ENCODE results near the gene ATF7.

Gene ATF7

GRCh38 chr12:53530920-53531319 is 95.3 kb downstream of the ATF7 start:
- TF ChIP-seq CTCF (IDR thresholded peaks at IDR 0.05; ENCODE audit: low read depth, low read length): no peak
- no peak overlapping the region for H3K4me3 ChIP-seq (replicated peaks in 1 of 2; ENCODE audit: low read depth in 2 of 2, low read length in 2 of 2)
- DNase-seq (ENCODE audit: low read depth in 2 of 2): peak in 1 of 2 donors; percentile 61

- DNase-seq (ENCODE audit: low read depth in 2 of 2): no peak
- TF ChIP-seq CTCF (IDR thresholded peaks at IDR 0.05; ENCODE audit: low read depth, low read length): no peak
Measured at GRCh38 chr12:53530061-53530460, 96.1 kb downstream of the ATF7 start.

GRCh38 chr12:53524476-53524875 is 101.7 kb downstream of the ATF7 start:
- no peak for TF ChIP-seq CTCF (IDR thresholded peaks at IDR 0.05; ENCODE audit: low read depth, low read length)
- no peak overlapping the region for H3K4me3 ChIP-seq (replicated peaks in 1 of 2; ENCODE audit: low read depth in 2 of 2, low read length in 2 of 2)
- no peak for DNase-seq (ENCODE audit: low read depth in 2 of 2)

More at GRCh38 chr12:53530061-53530460, 96.1 kb downstream of the ATF7 start:
- no peak overlapping the region for H3K4me3 ChIP-seq (replicated peaks in 1 of 2; ENCODE audit: low read depth in 2 of 2, low read length in 2 of 2)

GRCh38 chr12:53523131-53523530 is 103.1 kb downstream of the ATF7 start:
- no peak overlapping the region for H3K4me3 ChIP-seq (replicated peaks in 1 of 2; ENCODE audit: low read depth in 2 of 2, low read length in 2 of 2)
- TF ChIP-seq CTCF (IDR thresholded peaks at IDR 0.05; ENCODE audit: low read depth, low read length): no peak
- no peak for DNase-seq (ENCODE audit: low read depth in 2 of 2)

GRCh38 chr12:53518381-53518780 is 107.8 kb downstream of the ATF7 start:
- DNase-seq (ENCODE audit: low read depth in 2 of 2): peak; percentile 21 to 30
- no peak for TF ChIP-seq CTCF (IDR thresholded peaks at IDR 0.05; ENCODE audit: low read depth, low read length)
- H3K4me3 ChIP-seq (replicated peaks in 1 of 2; ENCODE audit: low read depth in 2 of 2, low read length in 2 of 2): no peak overlapping the region

- no peak for TF ChIP-seq CTCF (IDR thresholded peaks at IDR 0.05; ENCODE audit: low read depth, low read length)
- no peak overlapping the region for H3K4me3 ChIP-seq (replicated peaks in 1 of 2; ENCODE audit: low read depth in 2 of 2, low read length in 2 of 2)
- DNase-seq (ENCODE audit: low read depth in 2 of 2): no peak
Measured at GRCh38 chr12:53516758-53517455, 109.3 kb downstream of the ATF7 start.

GRCh38 chr12:53515291-53515680 is 110.9 kb downstream of the ATF7 start:
- DNase-seq (ENCODE audit: low read depth in 2 of 2): no peak
- H3K4me3 ChIP-seq (replicated peaks in 1 of 2; ENCODE audit: low read depth in 2 of 2, low read length in 2 of 2): no peak overlapping the region
- no peak for TF ChIP-seq CTCF (IDR thresholded peaks at IDR 0.05; ENCODE audit: low read depth, low read length)

All from cardiac fibroblast (primary cell).